CD4-positive, CD25-positive, alpha-beta regulatory T cell (primary cell): ENCODE data around the gene TMEM217. TPM values are rescaled to one million over a fixed set of nuclear protein-coding genes. Genes with fewer than 3 reads are reported as not detected.
A peak's percentile ranks its signal among the peaks of the same experiment; 100 is the strongest.

Experiments
- ATAC-seq, 2 donors: fragments of 150-1000 bp; cut with Tn5 transposase; one replicate each; pipeline ENCODE4 v1.10.0; 2021; ENCODE audit warnings: low read depth in 2 of 2, moderate number of reproducible peaks in 2 of 2, moderate library complexity in 1 of 2
- DNase-seq, 3 donors: peaks; one replicate each; pipeline versions ENCODE4 v3.0.0 to v3.0.0-alpha.2; 2012 to 2022; ENCODE audit warnings: mixed read lengths in 1 of 3
- H3K27ac ChIP-seq: one replicate; pipeline ENCODE4 v1.7.0; 2013; ENCODE audit warnings: mild to moderate bottlenecking, low read length; ENCODE audit not compliant: insufficient read depth, poor library complexity, severe bottlenecking
- H3K27me3 ChIP-seq: one replicate; pipeline ENCODE4 v1.7.0; 2013; ENCODE audit warnings: low read length; ENCODE audit not compliant: control insufficient read depth, insufficient read depth
- H3K36me3 ChIP-seq: one replicate; pipeline ENCODE4 v1.7.0; 2013; ENCODE audit warnings: mild to moderate bottlenecking, low read length, moderate library complexity; ENCODE audit not compliant: control insufficient read depth, insufficient read depth
- H3K4me1 ChIP-seq: 2 replicates; pipeline ENCODE4 v1.7.0; 2013; ENCODE audit warnings: mild to moderate bottlenecking, low read length; ENCODE audit not compliant: insufficient read depth, control insufficient read depth, poor library complexity, severe bottlenecking
- H3K4me3 ChIP-seq: one replicate; pipeline ENCODE4 v1.7.0; 2013; ENCODE audit warnings: low read depth, mild to moderate bottlenecking, low read length, moderate library complexity
- H3K9me3 ChIP-seq, 2 experiments: 1 replicate in 1 of 2; 2 replicates in 1 of 2; pipeline ENCODE4 v1.7.0; 2013; ENCODE audit warnings: low read length in 2 of 2, mild to moderate bottlenecking in 1 of 2, moderate library complexity in 1 of 2; ENCODE audit not compliant: control insufficient read depth in 2 of 2
- H3K27ac Mint-ChIP-seq, 3 donors: one replicate each; pipeline ENCODE4 v1.8.0; 2020 to 2022; ENCODE audit warnings: mild to moderate bottlenecking in 3 of 3, mixed read lengths in 3 of 3, moderate library complexity in 2 of 3
- H3K27me3 Mint-ChIP-seq: one replicate; pipeline ENCODE4 v1.8.0; 2022; ENCODE audit warnings: mild to moderate bottlenecking, mixed read lengths
- H3K36me3 Mint-ChIP-seq: one replicate; pipeline ENCODE4 v1.8.0; 2020; ENCODE audit warnings: mixed read lengths
- H3K4me1 Mint-ChIP-seq, 4 donors: one replicate each; pipeline ENCODE4 v1.8.0; 2020 to 2022; ENCODE audit warnings: mixed read lengths in 4 of 4, mild to moderate bottlenecking in 1 of 4
- H3K4me3 Mint-ChIP-seq, 4 donors: one replicate each; pipeline ENCODE4 v1.8.0; 2020 to 2022; ENCODE audit warnings: mild to moderate bottlenecking in 4 of 4, mixed read lengths in 4 of 4, moderate library complexity in 3 of 4
- H3K9me3 Mint-ChIP-seq, 7 donors: one replicate each; pipeline ENCODE4 v1.8.0; 2020 to 2022; ENCODE audit warnings: mixed read lengths in 7 of 7, mild to moderate bottlenecking in 3 of 7, moderate library complexity in 2 of 7
- polyA plus RNA-seq, 4 donors: library from polyadenylated mRNA; unstranded; fragments of 300-500 nt; fragmentation: Illumina TruSeq; gene quantifications; one replicate each; pipeline ENCODE4 v1.2.3, GENCODE V29; 2021
- total RNA-seq: library from RNA; stranded (reverse); gene quantifications from one replicate; pipeline ENCODE4 v1.2.3, GENCODE V29; 2022

Gene TMEM217
- total and polyA plus RNA-seq, 5 donors from 2014 or later, result 0.38 to 1.4 (median 0.79) TPM

DNA sequence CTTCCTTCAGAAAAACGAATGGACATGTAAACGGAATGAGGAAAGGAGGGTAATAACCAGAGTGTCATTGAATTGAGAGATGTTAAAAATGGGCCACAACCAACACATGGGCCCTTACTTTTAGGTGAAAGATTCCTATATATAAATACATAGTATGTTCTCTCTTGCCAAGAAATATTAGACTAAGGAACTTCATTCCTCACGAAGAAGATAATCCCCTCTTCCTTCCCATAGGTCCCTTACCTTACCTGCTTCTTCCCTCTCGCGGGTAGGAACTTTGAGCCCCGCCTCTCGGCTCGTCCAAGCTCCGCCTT lies 667 bp downstream of the TMEM217 start:
- Mint-ChIP-seq H3K36me3 (no peaks in the 10 kb centered on the region), H3K27ac (peak overlapping the region in 2 of 3 donors; percentile 92 to 93), H3K4me3 (peak overlapping the region; percentile 89 to 96 (median 92)), H3K9me3 (no peaks in the 10 kb centered on the region), H3K4me1 (peaks cover 15 to 49% (median 34%) of the 10 kb centered on the region in 4 donors), H3K27me3 (no peaks in the 10 kb centered on the region)
- Histone ChIP-seq H3K27ac (peak overlapping the region; percentile 20), H3K9me3 (no peaks in the 10 kb centered on the region), H3K4me1 (peaks cover 33% of the 10 kb centered on the region), H3K4me3 (peak overlapping the region; percentile 64), H3K27me3 (no peaks in the 10 kb centered on the region), H3K36me3 (no peaks in the 10 kb centered on the region)
- ATAC-seq (no peak), DNase-seq (no peak)

DNA sequence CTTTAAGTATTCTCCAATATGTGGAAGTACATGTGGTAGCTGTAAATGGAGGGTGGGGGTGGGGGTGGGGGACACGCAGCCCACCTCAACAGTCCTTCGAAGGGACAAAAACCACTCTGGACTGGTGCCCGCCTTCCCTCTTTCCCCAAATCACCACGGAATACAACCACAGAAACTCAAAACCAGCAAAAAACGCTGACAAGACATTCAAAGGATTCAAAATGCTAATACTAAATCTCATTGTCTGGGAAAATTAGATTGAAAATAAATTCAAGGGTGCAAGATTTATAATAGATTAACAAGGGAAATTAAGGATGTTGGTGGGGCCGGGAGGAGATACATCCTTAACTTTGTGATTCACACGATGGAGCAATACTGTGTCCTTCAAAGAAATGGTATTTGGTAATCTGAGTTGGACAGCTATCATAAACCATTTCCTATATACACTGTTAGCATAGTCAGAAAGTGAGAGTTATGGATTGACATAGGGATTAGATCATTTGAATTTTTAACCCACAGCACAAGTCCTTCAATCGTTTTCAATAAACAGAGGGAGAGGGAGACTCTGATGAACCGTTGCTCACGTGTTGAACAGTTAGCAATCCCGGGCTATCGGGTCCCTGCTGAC lies 1.1 kb downstream of the TMEM217 start:
- no peaks in the 10 kb centered on the region for H3K9me3 ChIP-seq
- Mint-ChIP-seq H3K27me3 (no peaks in the 10 kb centered on the region), H3K4me1 (peaks cover 15 to 47% (median 33%) of the 10 kb centered on the region in 4 donors), H3K27ac (peak overlapping the region in 2 of 3 donors; percentile 92 to 93), H3K9me3 (no peaks in the 10 kb centered on the region), H3K4me3 (peak overlapping the region; percentile 89 to 96 (median 92)), H3K36me3 (no peaks in the 10 kb centered on the region)
- ATAC-seq, result no peak
- H3K4me1 ChIP-seq, result peaks cover 33% of the 10 kb centered on the region
- peak overlapping the region; percentile 64 for H3K4me3 ChIP-seq
- H3K27ac ChIP-seq, result peak overlapping the region; percentile 20
- no peaks in the 10 kb centered on the region for H3K36me3 ChIP-seq
- no peaks in the 10 kb centered on the region for H3K27me3 ChIP-seq
- DNase-seq, result no peak

GRCh38 chr6:37254881-37255280 lies 3.1 kb downstream of the TMEM217 start:
- Mint-ChIP-seq H3K9me3 (no peaks in the 10 kb centered on the region), H3K36me3 (no peaks in the 10 kb centered on the region), H3K4me1 (peaks cover 14 to 32% (median 20%) of the 10 kb centered on the region in 4 donors), H3K27ac (no peak overlapping the region), H3K27me3 (no peaks in the 10 kb centered on the region), H3K4me3 (no peak overlapping the region)
- H3K4me3 ChIP-seq, result no peak overlapping the region
- DNase-seq, result no peak
- H3K4me1 ChIP-seq, result peaks cover 20% of the 10 kb centered on the region
- no peak overlapping the region for H3K27ac ChIP-seq
- no peaks in the 10 kb centered on the region for H3K36me3 ChIP-seq
- no peak for ATAC-seq
- H3K9me3 ChIP-seq, result no peaks in the 10 kb centered on the region
- H3K27me3 ChIP-seq, result no peaks in the 10 kb centered on the region

DNA sequence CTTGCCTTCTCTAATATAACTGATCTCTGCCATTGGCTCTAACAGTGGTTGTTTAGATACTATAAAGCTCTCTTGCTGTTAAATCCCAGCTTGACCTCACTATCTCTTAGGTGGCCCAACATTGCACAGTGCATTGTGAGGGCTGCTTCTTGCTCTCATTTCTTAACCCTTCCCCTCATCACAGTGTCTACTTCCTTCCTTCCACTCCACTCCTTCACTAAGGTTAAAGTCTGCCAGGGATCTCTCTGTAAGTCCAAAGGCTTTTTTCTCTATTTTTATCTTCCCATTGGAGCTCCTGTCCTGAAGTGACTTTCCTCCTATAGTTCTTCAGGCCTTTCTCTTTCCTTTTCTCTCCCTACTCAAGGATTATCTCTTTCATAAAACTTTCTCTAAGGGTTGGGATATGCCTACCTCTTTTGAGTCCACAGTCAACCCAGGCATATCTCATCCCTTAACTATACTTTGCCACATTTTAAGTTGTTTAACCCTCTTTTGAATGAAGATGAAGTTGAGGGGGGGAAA lies 4.4 kb downstream of the TMEM217 start:
- H3K9me3 ChIP-seq, result no peaks in the 10 kb centered on the region
- peaks cover 3 to 18% (median 10%) of the 10 kb centered on the region in 4 donors for H3K4me1 Mint-ChIP-seq
- H3K4me3 ChIP-seq, result no peak overlapping the region
- no peaks in the 10 kb centered on the region for H3K36me3 ChIP-seq
- peaks cover 1% of the 10 kb centered on the region for H3K27me3 ChIP-seq
- no peaks in the 10 kb centered on the region for H3K36me3 Mint-ChIP-seq
- peaks cover 12% of the 10 kb centered on the region for H3K27me3 Mint-ChIP-seq
- no peak overlapping the region for H3K4me3 Mint-ChIP-seq
- ATAC-seq (no peak), DNase-seq (no peak)
- H3K4me1 ChIP-seq, result peaks cover 7% of the 10 kb centered on the region
- no peak overlapping the region for H3K27ac ChIP-seq
- no peaks in the 10 kb centered on the region for H3K9me3 Mint-ChIP-seq
- H3K27ac Mint-ChIP-seq, result no peak overlapping the region

DNA sequence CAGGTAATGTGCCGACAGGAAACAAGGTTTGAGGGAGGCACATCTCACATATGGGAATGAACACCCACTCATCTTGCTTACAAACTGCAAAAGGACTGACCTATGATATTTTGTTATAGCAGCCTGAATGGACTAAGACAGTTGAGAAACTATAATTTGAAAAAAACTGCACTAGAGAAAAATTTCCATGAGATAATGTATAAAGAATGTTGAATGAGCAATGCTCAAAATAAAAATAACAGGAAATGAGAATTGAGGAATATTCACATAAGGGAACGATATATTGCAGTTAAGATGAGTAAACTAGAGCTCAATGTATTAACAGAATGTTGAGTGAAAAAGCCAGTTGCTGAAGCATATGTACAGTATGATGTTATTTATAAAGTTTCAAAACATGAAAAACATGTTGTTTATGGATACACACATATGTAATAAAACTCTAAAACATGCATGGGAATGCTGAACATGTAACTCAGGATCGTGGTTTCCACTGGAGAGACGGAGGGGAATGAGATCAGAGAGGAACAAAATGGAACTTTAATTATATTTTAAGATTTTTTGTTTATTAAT lies 6.6 kb downstream of the TMEM217 start:
- Histone ChIP-seq H3K4me1 (no peaks in the 10 kb centered on the region), H3K36me3 (no peaks in the 10 kb centered on the region), H3K27ac (no peak overlapping the region), H3K9me3 (no peaks in the 10 kb centered on the region), H3K4me3 (no peak overlapping the region), H3K27me3 (peaks cover 1% of the 10 kb centered on the region)
- no peaks in the 10 kb centered on the region for H3K9me3 Mint-ChIP-seq
- DNase-seq (no peak), ATAC-seq (no peak)
- no peak overlapping the region for H3K4me3 Mint-ChIP-seq
- no peak overlapping the region for H3K27ac Mint-ChIP-seq
- peaks cover 0 to 2% (median 0%) of the 10 kb centered on the region in 4 donors for H3K4me1 Mint-ChIP-seq
- H3K27me3 Mint-ChIP-seq, result peaks cover 16% of the 10 kb centered on the region
- no peaks in the 10 kb centered on the region for H3K36me3 Mint-ChIP-seq

DNA sequence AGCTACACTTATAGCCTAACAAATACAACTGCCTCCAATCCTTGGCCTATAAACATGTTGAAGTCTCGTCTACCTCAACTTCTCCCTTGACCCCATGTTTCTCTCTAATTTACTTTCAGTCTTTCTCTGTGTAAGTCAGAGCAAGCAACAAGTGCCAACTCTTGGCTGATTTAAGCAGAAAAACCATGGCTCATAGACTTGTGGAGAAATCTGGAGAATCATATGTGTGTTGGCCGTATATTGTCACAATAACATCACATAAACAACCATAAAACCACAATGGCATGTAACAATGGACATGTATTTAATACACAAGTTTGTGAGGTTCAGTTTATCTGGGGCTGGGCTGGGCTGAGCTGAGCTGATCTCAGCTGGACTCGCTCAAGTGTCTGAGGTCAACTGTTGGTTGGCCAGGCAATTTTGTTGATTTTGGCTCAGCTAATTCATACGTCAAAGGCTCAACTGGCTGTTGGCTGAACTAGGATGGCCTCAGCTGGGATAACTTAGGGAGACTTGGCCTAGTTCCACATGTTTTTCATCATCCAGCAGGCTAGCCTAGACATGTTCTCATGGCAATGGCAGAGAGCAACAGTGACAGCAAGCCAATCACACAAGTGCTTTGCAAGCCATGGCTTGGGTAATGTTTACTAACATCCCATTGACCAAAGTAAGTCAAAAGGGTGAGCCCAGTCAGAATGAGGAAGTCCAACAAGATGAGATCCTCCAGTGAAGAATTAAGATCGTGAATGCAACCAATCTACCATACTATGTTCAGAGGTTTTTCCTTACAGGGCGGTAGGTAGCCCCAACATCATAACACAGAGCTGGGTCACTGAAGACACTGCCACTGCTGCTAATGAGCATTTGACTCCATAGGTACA lies 13.3 kb downstream of the TMEM217 start:
- Histone ChIP-seq H3K4me3 (no peak overlapping the region), H3K4me1 (peaks cover 5% of the 10 kb centered on the region), H3K27me3 (peaks cover 1% of the 10 kb centered on the region), H3K36me3 (no peaks in the 10 kb centered on the region), H3K27ac (no peak overlapping the region), H3K9me3 (no peaks in the 10 kb centered on the region)
- peaks cover 15% of the 10 kb centered on the region for H3K27me3 Mint-ChIP-seq
- DNase-seq (no peak), ATAC-seq (no peak)
- peaks cover 0 to 10% (median 8%) of the 10 kb centered on the region in 4 donors for H3K4me1 Mint-ChIP-seq
- H3K4me3 Mint-ChIP-seq, result no peak overlapping the region
- no peaks in the 10 kb centered on the region for H3K9me3 Mint-ChIP-seq
- no peaks in the 10 kb centered on the region for H3K36me3 Mint-ChIP-seq
- no peak overlapping the region for H3K27ac Mint-ChIP-seq

GRCh38 chr6:37243816-37244370 lies 14.1 kb downstream of the TMEM217 start:
- Mint-ChIP-seq H3K4me1 (peaks cover 0 to 13% (median 9%) of the 10 kb centered on the region in 4 donors), H3K27ac (no peak overlapping the region), H3K36me3 (no peaks in the 10 kb centered on the region), H3K27me3 (peaks cover 8% of the 10 kb centered on the region), H3K4me3 (no peak overlapping the region), H3K9me3 (no peaks in the 10 kb centered on the region)
- Histone ChIP-seq H3K27ac (no peak overlapping the region), H3K4me1 (peaks cover 5% of the 10 kb centered on the region), H3K4me3 (no peak overlapping the region), H3K9me3 (no peaks in the 10 kb centered on the region), H3K36me3 (no peaks in the 10 kb centered on the region), H3K27me3 (peaks cover 1% of the 10 kb centered on the region)
- ATAC-seq (no peak), DNase-seq (no peak)
